ENCODE measurements around the gene GUCA1A.
"Not testable (repeated sequence)": the region's sequence is repeated elsewhere in the genome, so short reads cannot be mapped to it uniquely, and the experiment has no call there.

GUCA1A gene

DNA sequence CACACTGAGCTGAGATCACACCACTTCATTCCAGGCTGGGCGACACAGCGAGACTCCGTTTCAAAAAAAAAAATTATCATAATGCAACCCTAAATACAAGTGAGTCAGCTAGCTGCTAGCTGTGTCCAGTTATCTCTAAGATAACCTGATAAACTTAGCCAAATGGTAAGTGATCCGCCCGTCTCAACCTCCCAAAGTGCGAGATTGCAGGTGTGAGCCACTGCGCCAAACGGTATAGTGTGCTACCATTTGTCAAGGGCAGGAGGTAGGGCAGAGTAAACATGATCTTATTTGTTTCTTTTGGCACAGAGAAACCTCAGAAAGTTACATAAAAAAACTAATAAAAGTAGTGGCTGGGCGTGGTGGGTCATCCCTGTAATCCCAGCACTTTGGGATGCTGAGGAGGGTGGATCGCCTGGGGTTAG lies 26.0 kb upstream of the GUCA1A start:
- DNase-seq = no peak

DNA sequence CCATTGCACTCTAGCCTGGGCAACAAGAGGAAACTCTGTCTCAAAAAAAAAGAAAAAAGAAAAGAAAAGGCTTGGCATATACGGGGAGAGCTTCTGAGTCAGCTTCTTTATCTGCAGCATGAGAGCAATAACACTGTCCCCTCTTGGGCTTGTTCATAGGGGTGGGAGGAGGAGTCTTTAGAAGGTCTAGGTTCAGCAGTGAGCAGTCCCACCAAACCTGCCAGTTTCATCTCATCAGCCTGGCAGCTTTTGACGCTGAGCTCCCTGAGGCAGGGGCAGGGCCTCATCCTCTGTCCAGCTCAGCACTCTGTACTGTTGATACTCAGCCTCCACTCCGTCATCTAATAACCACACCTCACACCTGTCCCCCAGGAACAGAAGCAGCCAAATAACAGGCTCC lies 25.1 kb upstream of the GUCA1A start:
- no peak for DNase-seq

DNA sequence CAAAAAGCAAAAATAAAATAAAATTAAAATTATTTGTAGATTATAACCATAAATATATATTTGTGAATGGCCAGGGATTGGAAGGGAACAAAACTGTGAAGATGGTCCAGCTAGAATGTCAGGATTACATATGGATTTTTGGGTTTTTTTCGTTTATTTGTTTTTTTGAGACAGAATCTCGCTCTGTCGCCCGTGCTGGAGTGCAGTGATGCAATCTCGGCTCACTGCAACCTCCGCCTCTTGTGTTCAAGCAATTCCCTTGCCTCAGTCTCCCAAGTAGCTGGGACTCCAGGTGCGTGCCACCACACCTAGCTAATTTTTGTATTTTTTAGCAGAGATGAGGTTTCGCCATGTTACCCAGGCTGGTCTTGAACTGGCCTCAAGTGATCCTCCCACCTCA lies 22.9 kb upstream of the GUCA1A start:
- no peak for DNase-seq

DNA sequence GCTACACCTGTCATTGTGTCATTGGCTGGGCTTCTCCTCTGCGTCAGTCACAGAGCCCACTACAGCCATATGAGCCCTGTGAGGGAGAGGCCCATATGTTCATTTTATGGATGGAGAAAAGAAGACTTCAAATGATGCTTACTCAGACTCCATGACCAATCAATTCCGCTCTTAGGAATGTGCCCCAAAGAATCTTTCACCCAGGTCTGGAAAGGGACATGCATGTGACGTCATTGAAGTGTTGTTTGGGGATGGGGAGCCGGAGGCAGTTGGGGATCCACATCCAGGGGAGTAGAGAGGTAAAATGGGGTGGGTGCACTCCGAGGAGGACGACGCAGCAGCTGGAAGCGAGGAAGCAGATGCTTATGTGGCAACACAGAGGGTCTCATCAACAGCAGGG lies 21.1 kb upstream of the GUCA1A start:
- DNase-seq = no peak

DNA sequence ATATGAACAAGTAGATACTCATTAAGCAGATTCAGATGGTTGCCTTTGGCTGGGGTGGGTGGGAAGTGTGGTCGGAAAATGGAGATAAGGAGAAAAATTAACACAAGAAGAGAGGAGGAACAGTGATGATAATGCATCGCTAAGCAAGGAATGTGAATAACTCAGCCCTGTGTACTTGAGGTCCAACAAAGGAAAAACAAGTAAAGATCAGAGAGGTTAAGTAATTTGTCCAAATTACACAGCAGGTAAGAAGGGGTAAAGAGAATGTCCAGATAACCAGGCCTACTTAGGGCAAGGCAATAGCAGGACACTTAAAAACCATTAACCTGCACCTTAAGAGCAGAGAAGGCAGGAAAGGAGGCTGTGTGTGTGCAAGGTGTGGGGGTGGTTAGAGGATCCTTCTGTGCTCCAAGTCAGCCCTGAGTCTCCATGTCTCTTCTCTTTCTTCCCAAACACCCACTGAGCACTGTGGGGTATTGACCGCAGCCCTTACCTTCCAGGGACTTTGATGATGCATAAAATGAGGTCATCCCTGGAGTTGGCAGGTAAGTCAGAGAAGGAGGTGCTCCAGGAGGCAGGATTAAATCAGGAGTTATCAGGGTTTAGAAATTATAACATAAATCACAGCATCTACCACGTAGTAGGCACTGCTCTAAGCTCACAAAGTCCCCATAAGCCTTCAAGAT lies 20.5 kb upstream of the GUCA1A start:
- DNase-seq = not testable (repeated sequence)

DNA sequence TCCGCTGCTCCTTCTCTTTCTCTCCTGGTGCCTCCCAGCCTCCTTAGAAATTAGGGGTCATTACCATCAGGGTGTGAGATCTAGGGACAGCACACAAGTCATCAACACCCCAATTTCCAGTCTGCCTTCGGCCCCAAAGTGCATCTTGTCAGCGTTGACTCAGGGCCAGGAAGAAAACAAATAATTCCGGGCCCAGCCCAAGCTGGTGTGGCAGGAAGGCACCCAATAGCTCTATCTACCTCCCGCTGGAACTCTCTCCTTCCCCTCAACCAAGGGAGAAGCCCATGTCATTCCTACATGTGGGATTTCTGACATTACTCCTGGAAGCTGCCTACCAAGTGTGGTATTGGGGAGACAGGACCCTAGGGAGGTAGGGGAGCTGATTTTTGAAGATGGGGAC lies 19.2 kb upstream of the GUCA1A start:
- no peak for DNase-seq

DNA sequence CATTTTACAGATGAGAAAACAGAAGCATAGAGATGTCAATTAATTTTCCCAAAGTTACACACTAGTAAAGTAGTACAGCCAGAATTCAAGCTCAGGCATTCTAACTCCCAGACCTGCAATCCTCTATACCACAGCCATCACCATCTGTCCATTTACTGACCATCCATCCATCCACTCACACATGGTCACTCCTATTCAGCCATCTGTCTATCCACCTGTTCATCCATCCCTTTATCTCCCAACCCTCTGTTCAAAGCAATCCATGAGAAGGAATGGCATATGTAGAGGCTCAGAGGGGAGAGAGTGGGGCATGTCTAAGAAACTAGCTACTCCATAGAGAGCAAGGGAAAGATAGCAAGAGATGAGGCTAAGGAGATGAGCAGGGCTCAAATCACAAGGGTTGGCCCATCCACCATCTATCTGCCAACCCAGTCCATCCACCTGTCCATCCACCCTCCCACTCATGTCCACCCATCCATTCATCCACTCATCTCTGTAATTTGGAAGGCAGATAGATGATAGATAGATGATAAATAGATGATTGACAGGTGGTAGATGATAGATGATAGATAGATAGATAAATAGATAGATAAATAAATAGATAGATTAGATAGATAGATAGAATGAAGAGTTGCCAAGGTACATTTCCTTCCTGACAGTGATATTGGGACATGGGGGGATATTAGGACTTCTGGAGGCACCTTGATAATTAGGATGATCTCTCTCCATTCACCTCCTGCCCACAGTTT lies 18.5 kb upstream of the GUCA1A start:
- no peak for DNase-seq

DNA sequence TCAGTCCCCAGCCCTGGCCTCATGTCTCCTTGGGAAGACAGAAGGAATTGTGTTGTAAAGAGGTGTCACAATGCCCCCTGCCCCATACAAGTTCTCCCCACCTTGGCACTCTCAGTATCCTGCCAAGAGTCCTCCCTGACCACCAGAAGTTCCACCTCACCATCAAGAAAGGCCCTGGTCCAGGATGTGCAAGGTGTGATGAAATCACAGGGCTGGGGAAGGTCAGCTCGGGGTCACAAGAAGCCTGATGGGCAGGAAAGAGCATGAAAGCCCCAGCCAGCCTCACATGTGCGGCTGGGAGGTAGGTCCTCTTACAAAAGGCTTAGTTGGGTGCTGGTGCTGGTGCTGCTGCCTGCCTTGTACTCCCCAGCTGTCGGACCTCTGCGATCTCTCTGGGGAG lies 17.9 kb upstream of the GUCA1A start:
- DNase-seq = no peak

DNA sequence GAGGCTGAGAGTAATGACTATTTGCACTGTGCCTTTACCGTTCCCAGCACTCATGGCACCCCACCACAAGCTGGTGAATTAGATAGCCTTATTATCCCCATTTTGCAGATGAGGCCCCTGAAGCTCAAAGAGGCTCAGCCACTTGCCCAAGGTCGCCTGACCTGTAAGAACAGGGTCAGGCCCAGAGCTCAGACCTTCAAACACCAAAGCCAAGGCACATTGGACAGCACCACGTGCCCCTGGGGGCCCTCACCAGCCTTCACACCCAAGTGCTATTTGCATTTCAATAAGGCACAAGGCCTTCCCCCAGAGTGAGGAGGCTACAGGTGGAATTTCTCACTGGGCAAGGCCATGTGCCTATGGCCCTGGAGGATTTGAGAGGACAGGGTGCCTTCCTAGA lies 16.5 kb upstream of the GUCA1A start:
- no peak for DNase-seq

DNA sequence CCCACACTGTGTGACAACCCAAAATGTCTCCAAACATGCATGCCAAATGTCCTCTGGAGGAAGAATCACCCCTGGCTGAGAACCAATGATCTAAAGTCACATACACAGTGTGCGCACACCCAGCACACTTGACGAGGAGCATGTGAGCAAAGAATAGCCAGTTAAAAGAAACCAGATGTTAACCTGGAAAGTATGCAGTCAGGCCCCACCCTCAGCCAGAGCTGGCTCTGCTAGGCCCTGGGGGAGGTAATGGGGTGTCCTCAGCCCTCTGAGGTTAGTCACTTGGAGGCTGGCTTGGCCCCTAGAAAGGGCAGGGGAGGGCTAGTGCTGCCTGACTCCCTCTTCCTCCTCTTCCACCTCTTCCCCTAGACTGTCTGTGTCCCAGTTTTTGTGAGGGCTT lies 15.2 kb upstream of the GUCA1A start:
- DNase-seq = no peak

DNA sequence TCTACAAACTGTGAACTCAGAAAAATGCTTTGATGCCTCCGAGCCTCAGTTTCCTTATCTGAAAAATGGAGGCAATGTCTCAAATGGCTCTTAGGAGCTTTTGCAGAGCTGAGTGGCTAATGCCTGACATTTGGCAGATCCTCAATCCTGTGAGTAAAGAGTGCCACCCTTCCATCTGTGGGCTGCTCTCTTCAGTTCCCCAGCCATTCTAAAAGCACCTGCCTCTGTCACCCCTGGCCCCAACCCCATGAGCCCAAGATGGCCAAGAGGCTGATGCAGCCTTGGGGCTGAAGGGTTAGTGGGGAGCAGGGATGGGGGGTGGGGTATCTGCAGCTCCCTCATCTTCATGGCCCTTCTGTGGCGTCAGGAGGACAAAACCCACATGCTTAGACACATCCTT lies 14.5 kb upstream of the GUCA1A start:
- DNase-seq = no peak

DNA sequence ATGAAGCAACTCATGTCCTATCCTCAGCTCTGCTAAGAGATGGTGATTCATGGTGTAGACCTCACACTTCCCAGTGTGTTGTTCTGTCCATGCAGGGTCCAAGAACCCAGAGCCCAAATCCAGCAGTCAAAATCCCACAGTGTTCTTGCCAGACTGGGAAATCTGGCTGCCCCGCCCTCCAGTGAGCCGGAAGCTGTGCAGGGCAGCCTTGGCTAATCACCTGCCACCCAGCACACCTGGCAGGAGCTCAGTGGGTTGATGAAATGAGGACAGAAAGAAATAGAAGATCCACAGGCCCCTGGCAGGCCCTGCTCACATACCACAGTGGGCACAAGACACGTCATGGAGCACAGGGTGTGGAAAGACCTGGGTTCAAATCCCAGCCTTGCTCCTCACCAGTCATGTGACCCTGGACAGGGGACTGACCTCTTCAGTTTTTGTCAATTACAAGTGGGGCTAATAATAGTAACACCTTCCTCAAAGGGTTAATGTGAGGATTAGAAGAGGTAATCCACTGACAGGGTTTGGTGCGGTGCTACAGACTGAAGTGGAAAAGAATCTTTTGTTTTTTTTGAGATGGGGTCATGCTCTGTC lies 13.6 kb upstream of the GUCA1A start:
- no peak for DNase-seq

DNA sequence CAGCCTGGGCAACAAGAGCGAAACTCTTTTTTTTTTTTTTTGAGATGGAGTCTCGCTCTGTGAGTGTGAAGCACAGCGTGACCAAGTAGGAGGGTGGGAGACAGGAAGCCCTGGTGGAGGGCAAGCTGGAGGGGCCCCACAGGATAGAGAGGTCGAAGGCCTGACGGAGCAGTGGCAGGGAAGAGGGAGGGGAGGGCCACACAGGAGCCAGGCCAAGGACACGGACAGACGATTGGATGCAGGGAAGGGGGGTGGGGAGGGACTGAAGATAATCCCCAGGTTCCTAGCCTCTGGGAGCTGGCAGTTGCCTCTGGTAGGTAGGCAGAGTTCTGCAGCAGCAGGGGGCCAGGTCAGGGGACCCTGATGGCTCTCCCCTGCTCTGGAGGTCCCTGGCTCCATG lies 10.8 kb upstream of the GUCA1A start:
- DNase-seq = no peak

DNA sequence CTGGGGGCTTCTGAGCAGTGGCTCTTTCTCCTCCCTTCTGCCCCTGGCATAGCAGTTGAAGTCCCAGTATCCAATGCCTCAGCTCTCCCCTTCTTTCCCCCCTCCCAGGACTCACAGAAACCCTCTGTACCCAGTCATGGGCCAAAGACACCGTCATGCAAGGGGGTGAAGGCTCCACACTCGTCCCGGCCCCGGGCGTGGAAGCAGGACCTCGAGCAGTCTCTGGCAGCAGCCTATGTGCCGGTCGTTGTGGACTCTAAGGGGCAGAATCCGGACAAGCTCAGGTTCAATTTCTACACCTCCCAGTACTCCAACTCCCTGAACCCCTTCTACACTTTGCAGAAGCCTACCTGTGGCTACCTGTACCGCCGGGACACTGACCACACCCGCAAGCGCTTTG lies 10.4 kb upstream of the GUCA1A start:
- DNase-seq = no peak

DNA sequence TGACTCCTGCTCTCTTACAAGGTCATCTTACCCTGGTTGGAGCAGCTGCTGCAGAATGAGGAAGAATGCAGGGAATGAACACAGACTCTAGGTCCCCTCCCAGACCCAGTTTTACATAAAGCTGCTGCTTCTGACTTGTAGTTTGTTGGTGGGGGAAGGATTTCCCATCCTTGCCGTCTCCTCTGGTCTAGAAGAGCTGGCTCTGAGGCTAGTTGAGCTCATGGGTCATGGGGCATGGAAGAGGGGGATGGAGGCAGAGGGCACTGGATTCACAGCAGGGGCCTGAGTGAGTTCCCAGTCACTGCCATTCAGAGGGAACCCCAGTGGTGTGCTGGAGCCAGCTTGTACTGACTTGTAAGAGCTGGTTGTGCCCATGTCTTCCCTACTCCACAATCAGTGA lies 9.2 kb upstream of the GUCA1A start:
- DNase-seq = no peak

DNA sequence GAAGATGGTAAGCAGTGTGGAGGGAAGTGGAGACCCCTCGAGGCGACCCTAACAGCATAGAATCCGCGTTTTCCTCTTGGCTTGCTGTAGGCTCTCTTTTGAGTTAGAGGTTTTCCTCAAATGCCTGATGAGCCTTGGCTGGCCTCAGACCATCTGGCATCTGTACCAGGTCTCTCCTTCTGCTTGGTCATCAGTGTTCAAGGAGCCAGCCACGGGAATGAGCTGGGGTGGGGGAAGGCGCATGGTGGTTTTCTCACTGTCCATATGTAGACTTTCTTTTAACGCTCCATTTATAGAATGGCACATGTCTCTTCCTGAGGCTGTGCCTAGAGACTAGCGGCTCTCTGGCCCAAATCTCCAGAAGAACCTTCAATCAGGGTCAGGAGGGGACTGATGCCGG lies 8.1 kb upstream of the GUCA1A start:
- DNase-seq = no peak

DNA sequence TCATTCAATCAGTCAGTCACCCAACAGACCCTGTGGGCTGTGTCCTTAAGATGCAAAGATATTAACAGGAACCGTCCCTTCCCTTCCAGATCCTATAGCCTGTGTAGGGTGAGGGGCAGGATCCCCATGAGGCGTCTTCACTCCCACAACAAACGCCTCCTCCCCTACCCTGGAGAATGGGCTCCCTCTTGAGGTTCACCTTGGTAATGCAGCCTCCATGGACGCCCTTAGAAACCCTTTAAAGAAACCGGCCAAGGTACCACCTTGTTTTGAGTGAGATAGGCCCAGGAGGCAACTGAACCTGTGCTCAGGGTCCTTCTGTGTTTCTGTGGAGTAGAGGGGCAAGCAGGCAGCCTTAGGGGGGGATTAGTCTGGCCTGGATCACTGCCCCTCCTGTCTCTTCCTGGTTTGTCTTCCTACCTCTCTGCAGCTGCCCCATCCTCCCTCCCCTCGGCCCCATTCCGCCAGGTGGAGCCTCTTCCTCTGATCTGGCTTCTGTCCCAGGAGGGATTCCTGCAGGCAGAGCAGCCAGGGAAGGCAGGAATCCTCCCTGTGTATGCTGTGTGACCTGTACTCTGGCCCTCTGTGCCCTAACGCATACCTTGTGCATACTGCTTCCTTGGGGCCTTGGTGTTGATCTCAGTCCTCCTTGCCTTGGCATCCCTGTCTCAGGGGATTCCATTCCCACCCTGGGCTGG lies 6.6 kb upstream of the GUCA1A start:
- peak; percentile 75 for DNase-seq

DNA sequence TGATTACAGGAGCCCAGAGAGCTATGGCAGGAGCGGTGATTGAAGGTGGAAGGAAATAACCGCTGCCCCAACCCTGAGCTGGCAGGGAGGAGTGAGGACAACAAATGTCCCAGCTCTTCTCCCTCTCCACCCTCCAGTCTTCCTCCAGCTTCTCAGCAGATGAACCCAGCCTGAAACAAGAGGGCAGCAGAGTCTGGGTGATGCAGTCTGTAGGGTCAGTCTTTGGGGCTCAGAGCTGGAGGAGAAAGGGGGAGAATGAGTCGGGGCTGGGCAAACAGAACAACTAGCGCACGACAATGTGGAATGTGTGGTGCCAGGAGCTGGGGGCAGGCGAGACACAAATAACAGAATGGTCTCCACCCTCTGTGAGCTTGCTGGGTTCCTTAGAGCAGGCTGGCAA lies 4.5 kb upstream of the GUCA1A start:
- DNase-seq = no peak

DNA sequence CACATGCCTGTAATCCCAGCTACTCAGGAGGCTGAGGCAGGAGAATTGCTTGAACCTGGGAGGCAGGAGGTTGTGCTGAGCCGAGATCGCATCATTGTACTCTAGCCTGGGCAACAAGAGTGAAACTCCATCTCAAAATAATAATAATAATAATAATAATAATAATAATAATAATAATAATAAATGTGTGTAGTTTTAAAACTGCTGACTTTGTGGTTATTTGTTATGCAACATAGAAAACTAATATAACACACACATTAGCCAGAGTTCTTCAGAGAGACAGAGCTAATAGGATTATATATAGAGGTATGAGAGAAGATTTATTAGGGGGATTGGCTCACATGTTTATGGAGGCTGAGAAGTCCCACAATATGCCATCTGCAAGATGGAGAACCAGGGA lies 3.4 kb upstream of the GUCA1A start:
- DNase-seq = not testable (repeated sequence)

DNA sequence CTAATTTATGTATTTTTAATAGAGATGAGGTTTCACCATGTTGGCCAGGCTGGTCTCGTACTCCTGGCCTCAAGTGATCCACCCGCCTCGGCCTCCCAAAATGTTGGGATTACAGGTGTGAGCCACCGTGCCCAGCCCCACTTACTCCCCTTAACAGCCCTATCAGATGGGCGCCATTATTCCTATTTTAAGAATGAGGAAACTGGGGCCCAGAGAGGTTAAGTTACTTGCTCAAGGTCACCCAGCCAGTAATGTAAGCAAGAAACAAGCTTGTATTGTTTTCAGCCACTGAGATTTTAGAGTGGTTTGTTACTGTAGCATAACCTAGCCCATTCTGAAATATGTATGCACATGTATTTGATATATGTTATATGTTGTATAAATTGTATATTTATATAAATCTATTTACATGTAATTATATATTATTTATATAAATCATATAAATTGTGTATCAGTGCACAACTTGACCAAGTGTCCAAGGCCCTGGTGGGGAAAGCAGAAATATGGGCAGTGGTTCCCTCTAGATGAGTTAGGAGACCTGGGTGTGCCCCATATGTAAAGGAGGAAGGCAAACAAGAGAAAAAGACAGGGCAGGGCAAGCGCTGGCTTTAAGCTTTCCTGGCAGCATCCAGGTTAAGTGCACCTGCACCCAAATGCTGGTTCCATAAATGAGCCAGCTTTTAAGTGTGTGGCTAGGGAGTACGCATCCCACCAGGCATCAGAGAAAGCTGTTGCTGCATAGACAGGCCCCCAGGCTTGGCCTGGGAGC lies 1.2 kb upstream of the GUCA1A start:
- peak; percentile 8 for DNase-seq

DNA sequence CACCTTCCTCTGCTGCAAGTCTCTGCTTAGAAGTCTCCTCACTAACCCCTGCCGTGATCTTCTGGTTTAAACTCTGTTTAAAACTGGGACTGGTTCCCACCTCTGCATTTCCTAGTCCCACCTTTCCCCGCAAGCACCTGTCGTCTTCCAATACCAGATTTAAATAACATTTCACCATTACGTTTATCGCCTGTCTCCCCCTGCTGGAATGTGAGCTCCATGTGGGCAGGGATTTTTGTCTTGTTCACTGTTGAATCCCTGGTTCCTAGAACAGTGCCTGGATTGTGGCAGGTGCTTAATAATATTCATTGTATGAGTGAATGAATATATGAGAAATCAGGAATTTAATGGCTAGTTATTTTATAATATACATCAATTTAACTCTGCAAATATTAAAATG lies 2.7 kb downstream of the GUCA1A start:
- DNase-seq = no peak

DNA sequence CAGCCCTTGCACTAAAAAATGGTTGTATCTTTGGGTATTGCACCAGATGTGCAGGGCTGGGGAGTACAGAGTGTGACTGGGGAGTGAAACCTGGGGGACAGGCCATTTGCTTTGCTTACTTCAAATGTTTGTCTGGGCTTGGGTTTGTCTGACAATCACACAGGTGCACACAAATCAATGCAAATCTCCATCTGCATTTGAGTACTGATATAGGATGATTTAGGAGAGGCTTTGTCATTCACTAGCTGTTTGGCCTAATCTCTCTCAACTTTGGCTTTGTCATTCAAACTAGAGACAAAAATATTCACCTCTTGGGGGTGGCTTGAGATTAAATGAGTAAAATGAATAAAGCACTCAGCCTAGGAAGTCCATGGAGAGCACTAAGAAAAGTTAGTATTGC lies 3.8 kb downstream of the GUCA1A start:
- DNase-seq = no peak
